ENCODE data around the gene EVA1A.

EVA1A gene

GRCh38 chr2:75564713-75565359, 4.1 kb upstream of the EVA1A start:
- H2AFZ ChIP-seq (ENCODE audit: low read depth, low read length) = no peak overlapping the region

GRCh38 chr2:75564026-75564688, 3.4 kb upstream of the EVA1A start:
- Histone ChIP-seq H3K4me1 (ENCODE audit: insufficient read depth, low read length) (peaks cover 12% of the 10 kb centered on the region), H2AFZ (ENCODE audit: low read depth, low read length) (no peak overlapping the region), H3K36me3 (ENCODE audit: insufficient read depth, low read length) (no peaks in the 10 kb centered on the region), H3K9me3 (ENCODE audit: low read length) (no peaks in the 10 kb centered on the region), H3K27me3 (ENCODE audit: insufficient read depth, low read length) (peaks cover 17% of the 10 kb centered on the region), H3K4me3 (ENCODE audit: low read length) (no peak overlapping the region)

More at GRCh38 chr2:75564713-75565359, 4.1 kb upstream of the EVA1A start:
- H3K4me1 ChIP-seq (ENCODE audit: insufficient read depth, low read length) = peaks cover 12% of the 10 kb centered on the region
- H3K4me3 ChIP-seq (ENCODE audit: low read length) = no peak overlapping the region
- H3K9me3 ChIP-seq (ENCODE audit: low read length) = no peaks in the 10 kb centered on the region
- peaks cover 16% of the 10 kb centered on the region for H3K27me3 ChIP-seq (ENCODE audit: insufficient read depth, low read length)
- no peaks in the 10 kb centered on the region for H3K36me3 ChIP-seq (ENCODE audit: insufficient read depth, low read length)

DNA sequence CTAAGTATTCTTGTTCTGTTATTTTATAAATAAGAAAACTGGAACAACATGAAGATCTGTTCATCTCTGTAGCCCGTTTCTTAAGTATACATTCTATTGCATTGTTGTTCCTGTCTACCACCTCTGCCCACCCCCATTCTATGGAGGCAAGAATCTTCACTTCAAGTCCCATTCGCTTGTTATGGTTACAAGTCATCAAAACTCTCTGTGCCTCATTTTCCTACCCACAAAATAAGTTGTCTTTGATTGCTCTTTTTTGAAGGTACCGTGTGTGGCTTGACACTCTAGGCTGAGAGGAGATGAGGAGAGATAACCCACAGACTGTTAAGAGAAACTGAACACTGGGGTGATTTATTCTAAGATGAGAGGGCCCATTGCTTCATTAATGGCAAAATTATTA, 2.9 kb upstream of the EVA1A start:
- Histone ChIP-seq H3K4me3 (ENCODE audit: low read length) (no peak overlapping the region), H3K9me3 (ENCODE audit: low read length) (no peaks in the 10 kb centered on the region), H3K36me3 (ENCODE audit: insufficient read depth, low read length) (no peaks in the 10 kb centered on the region), H3K27me3 (ENCODE audit: insufficient read depth, low read length) (peaks cover 17% of the 10 kb centered on the region), H3K4me1 (ENCODE audit: insufficient read depth, low read length) (peaks cover 12% of the 10 kb centered on the region), H2AFZ (ENCODE audit: low read depth, low read length) (no peak overlapping the region)

DNA sequence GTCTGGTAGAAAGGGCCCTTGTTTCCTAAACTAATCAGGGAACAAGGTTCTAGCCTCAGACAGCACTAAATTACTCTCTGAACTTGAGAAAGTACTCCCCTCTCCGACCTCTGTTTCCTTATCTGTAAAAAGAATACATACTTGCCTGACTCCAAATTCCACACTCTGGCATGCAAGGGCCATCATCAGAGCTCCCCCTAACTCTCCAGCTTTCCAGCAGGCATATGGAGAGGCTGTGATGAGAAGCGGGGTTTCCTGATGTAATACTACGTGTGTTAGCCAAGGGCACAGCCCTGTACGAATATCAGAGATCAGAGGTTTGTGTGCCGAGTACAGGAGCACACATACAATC, 1.8 kb upstream of the EVA1A start:
- no peaks in the 10 kb centered on the region for H3K9me3 ChIP-seq (ENCODE audit: low read length)
- no peaks in the 10 kb centered on the region for H3K36me3 ChIP-seq (ENCODE audit: insufficient read depth, low read length)
- peaks cover 12% of the 10 kb centered on the region for H3K4me1 ChIP-seq (ENCODE audit: insufficient read depth, low read length)
- peaks cover 19% of the 10 kb centered on the region for H3K27me3 ChIP-seq (ENCODE audit: insufficient read depth, low read length)
- H3K4me3 ChIP-seq (ENCODE audit: low read length) = no peak overlapping the region
- no peak overlapping the region for H2AFZ ChIP-seq (ENCODE audit: low read depth, low read length)

DNA sequence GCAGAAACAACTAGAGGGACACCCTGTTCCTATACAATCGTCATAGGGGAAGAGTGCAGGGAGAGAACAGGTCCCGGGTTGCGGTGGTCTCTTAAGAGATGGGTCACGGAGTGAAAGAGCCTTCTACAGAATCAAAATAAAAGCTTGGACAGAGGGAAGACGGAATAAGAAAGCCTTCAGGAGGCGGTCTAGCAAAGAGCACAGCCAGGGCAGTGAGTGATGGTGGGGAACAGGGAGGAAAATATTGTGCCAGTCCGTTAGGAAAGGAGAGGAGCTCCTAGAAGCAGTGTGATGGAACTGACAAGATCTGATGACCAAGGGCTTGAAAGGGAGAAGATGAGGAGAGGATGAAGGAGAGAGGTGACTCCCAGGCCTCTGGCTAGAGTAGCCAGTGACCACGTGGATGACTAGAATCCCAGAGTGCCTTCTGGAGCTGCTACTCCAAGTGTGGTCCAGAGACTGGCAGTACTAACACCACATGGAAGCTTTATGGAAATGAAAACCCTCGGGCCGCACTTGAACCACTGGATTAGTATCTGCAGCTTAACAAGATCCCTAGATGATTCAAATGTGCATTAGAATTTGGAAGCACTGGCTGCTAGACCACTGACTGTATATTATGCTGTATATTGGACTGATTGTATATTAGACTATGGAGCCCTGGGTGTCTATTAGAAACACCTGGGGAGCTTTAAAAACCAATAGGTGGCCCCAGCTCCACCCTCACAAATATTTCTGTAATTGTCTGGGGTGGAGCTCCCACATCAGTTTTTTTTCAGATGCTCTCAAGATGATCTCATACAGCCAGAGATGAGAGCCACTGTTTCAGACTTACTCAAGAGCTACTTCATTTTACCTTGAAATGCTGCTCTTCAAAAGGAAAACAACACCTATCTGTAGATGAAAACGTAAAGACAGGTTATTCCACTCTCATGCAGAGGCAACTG, 1.1 kb upstream of the EVA1A start:
- peaks cover 19% of the 10 kb centered on the region for H3K27me3 ChIP-seq (ENCODE audit: insufficient read depth, low read length)
- H2AFZ ChIP-seq (ENCODE audit: low read depth, low read length) = peak overlapping the region; percentile 87
- H3K4me1 ChIP-seq (ENCODE audit: insufficient read depth, low read length) = peaks cover 12% of the 10 kb centered on the region
- peak overlapping the region; percentile 42 for H3K4me3 ChIP-seq (ENCODE audit: low read length)
- H3K9me3 ChIP-seq (ENCODE audit: low read length) = no peaks in the 10 kb centered on the region
- H3K36me3 ChIP-seq (ENCODE audit: insufficient read depth, low read length) = no peaks in the 10 kb centered on the region

DNA sequence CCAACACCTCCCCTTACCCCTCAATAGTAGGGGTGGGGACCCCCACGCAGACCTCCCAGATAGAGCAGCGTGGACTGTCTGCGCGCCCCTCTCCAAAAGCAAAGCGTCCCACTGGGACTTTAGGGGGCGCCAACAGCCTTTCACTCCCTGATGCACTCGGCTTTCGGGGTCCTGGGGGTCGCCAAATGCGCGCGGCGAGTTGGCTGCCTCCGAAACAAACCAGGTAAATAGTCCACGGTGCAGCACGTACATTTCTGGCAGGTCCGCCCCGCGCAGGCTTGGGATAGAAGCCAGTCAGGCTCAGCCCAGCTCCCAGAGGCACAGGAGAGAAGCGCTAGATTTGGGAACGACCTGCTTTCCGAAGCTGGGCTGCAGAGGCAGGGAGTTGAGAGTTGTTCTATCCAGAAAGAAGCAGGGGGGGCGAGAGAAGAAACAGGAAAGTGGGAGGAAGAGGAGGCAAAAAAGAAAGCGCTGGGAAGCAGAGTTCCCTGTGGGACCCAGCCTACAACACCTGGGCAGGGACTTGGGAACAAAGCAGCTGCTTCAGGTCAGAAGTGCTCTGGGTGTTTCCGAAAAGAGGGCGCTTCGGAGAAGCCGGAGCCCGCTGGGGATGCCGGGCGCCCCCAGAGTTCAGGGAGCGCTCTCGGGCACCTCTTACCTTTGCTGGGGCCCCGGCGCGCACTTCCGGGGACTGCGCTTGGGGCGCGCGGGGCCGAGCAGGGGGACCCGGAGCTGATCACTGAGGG, 544 bp downstream of the EVA1A start:
- Histone ChIP-seq H3K4me1 (ENCODE audit: insufficient read depth, low read length) (peaks cover 12% of the 10 kb centered on the region), H3K27me3 (ENCODE audit: insufficient read depth, low read length) (peaks cover 19% of the 10 kb centered on the region), H2AFZ (ENCODE audit: low read depth, low read length) (peak overlapping the region; percentile 87), H3K36me3 (ENCODE audit: insufficient read depth, low read length) (no peaks in the 10 kb centered on the region), H3K9me3 (ENCODE audit: low read length) (no peaks in the 10 kb centered on the region), H3K4me3 (ENCODE audit: low read length) (peak overlapping the region; percentile 42)

- Histone ChIP-seq H3K36me3 (ENCODE audit: insufficient read depth, low read length) (no peaks in the 10 kb centered on the region), H3K27me3 (ENCODE audit: insufficient read depth, low read length) (peaks cover 19% of the 10 kb centered on the region), H2AFZ (ENCODE audit: low read depth, low read length) (peak overlapping the region; percentile 87), H3K9me3 (ENCODE audit: low read length) (no peaks in the 10 kb centered on the region), H3K4me1 (ENCODE audit: insufficient read depth, low read length) (peaks cover 12% of the 10 kb centered on the region), H3K4me3 (ENCODE audit: low read length) (no peak overlapping the region)
Observed at GRCh38 chr2:75559680-75560021, 1.1 kb downstream of the EVA1A start.

DNA sequence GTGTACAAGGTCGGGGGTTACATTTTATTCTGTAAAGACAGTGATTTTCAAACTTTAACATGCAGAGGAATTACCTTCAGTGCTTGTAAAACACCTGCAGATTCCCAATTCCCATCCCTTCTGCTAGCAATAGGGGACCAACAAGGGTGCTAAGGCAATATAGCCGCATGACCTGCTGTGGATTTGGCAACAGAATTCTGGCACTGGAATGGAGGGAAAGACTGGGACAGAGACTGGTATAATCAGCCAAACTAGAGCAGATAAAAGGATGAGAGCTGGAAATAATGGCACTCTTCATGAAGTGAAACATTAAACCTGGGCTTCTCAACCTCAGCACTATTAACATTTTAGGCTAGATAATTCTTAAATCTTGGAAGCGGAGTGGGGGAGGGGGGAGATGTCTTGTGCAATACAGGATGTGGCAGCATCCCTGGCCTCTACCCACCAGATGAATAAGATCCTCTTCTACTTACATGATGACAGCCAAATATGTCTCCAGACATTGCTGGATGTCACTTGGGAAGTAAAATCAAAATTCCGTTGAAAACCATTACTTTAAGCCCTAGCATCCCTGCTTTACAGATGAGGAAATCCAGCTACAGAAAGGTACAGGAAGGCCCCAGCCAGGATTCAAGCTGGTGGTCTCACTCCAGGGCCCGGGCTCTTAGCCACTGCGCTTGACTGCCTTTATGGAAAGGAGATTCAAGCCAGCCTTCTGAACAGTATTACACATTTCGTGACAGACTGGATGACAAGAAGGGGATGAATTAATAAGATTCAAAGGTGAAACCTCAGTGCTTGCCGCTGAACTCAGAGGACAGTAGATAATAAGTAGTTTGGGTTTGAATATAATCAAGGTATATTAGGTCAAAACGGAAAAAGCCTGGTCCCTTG, 1.7 kb downstream of the EVA1A start:
- peaks cover 15% of the 10 kb centered on the region for H3K4me1 ChIP-seq (ENCODE audit: insufficient read depth, low read length)
- H3K36me3 ChIP-seq (ENCODE audit: insufficient read depth, low read length) = no peaks in the 10 kb centered on the region
- H3K4me3 ChIP-seq (ENCODE audit: low read length) = no peak overlapping the region
- no peak overlapping the region for H2AFZ ChIP-seq (ENCODE audit: low read depth, low read length)
- H3K27me3 ChIP-seq (ENCODE audit: insufficient read depth, low read length) = peaks cover 19% of the 10 kb centered on the region
- H3K9me3 ChIP-seq (ENCODE audit: low read length) = no peaks in the 10 kb centered on the region

DNA sequence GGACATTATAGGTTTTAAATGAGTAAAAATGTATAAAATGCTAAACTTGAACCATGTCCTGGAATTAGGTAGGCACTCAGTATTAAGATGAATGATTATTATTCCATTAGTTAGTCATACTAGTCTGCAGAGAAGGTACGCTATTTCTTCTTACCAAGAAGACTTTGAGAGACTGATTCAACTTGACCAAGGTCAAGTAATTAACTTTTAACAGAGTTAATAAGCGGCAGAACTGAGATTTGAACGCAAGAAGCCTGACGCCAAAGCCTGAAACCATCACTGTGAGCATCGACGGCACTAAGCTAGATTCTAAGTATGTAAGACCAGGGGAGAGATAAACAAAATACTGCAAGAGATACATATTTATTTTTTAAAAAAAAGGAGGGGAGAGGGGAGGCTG, 2.6 kb downstream of the EVA1A start:
- no peak overlapping the region for H3K4me3 ChIP-seq (ENCODE audit: low read length)
- H3K4me1 ChIP-seq (ENCODE audit: insufficient read depth, low read length) = peaks cover 17% of the 10 kb centered on the region
- peaks cover 19% of the 10 kb centered on the region for H3K27me3 ChIP-seq (ENCODE audit: insufficient read depth, low read length)
- no peaks in the 10 kb centered on the region for H3K36me3 ChIP-seq (ENCODE audit: insufficient read depth, low read length)
- no peak overlapping the region for H2AFZ ChIP-seq (ENCODE audit: low read depth, low read length)
- no peaks in the 10 kb centered on the region for H3K9me3 ChIP-seq (ENCODE audit: low read length)

DNA sequence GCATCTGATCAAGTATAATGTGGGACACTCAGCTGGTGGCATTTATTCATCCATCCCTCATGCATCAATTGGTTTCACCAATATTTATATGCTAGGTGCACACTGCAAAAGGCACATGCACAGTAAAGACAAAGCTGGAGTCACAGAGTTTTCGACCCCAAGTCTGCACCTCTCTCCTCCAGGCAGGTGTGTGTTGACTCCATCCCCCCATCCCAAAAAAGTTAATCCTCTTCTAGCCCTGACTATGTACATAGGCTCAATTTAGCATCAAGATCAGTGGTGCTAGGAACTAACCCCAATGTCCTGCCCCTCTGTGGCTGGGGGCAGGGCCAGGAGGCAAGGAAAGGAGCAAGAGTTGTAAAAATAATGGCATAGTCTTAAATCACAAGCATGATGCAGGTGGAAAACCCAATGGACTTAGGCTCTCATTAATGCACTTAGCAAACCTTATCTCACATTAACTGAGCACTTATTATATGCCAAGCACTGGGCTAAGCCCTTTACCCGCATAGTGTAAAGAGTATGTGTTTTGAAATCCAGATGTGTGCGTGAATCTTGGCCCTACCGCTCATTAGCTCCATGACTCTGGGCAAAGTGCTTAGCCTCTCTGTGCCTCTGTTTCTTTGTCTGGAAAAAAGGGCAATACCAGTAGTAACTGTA, 3.1 kb downstream of the EVA1A start:
- Histone ChIP-seq H2AFZ (ENCODE audit: low read depth, low read length) (no peak overlapping the region), H3K27me3 (ENCODE audit: insufficient read depth, low read length) (peaks cover 19% of the 10 kb centered on the region), H3K4me3 (ENCODE audit: low read length) (no peak overlapping the region), H3K9me3 (ENCODE audit: low read length) (no peaks in the 10 kb centered on the region), H3K4me1 (ENCODE audit: insufficient read depth, low read length) (peaks cover 17% of the 10 kb centered on the region), H3K36me3 (ENCODE audit: insufficient read depth, low read length) (no peaks in the 10 kb centered on the region)

- Histone ChIP-seq H2AFZ (ENCODE audit: low read depth, low read length) (no peak overlapping the region), H3K9me3 (ENCODE audit: low read length) (no peaks in the 10 kb centered on the region), H3K4me3 (ENCODE audit: low read length) (no peak overlapping the region), H3K36me3 (ENCODE audit: insufficient read depth, low read length) (no peaks in the 10 kb centered on the region), H3K4me1 (ENCODE audit: insufficient read depth, low read length) (peaks cover 17% of the 10 kb centered on the region), H3K27me3 (ENCODE audit: insufficient read depth, low read length) (peaks cover 15% of the 10 kb centered on the region)
Observed at GRCh38 chr2:75556679-75557366, 3.9 kb downstream of the EVA1A start.
